ENCODE data around the gene UBP1.
A peak's percentile ranks its signal among the peaks of the same experiment; 100 is the strongest.
"Not testable (repeated sequence)": the region's sequence is repeated elsewhere in the genome, so short reads cannot be mapped to it uniquely, and the experiment has no call there.

Gene UBP1, protein sequence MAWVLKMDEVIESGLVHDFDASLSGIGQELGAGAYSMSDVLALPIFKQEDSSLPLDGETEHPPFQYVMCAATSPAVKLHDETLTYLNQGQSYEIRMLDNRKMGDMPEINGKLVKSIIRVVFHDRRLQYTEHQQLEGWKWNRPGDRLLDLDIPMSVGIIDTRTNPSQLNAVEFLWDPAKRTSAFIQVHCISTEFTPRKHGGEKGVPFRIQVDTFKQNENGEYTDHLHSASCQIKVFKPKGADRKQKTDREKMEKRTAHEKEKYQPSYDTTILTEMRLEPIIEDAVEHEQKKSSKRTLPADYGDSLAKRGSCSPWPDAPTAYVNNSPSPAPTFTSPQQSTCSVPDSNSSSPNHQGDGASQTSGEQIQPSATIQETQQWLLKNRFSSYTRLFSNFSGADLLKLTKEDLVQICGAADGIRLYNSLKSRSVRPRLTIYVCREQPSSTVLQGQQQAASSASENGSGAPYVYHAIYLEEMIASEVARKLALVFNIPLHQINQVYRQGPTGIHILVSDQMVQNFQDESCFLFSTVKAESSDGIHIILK

DNA sequence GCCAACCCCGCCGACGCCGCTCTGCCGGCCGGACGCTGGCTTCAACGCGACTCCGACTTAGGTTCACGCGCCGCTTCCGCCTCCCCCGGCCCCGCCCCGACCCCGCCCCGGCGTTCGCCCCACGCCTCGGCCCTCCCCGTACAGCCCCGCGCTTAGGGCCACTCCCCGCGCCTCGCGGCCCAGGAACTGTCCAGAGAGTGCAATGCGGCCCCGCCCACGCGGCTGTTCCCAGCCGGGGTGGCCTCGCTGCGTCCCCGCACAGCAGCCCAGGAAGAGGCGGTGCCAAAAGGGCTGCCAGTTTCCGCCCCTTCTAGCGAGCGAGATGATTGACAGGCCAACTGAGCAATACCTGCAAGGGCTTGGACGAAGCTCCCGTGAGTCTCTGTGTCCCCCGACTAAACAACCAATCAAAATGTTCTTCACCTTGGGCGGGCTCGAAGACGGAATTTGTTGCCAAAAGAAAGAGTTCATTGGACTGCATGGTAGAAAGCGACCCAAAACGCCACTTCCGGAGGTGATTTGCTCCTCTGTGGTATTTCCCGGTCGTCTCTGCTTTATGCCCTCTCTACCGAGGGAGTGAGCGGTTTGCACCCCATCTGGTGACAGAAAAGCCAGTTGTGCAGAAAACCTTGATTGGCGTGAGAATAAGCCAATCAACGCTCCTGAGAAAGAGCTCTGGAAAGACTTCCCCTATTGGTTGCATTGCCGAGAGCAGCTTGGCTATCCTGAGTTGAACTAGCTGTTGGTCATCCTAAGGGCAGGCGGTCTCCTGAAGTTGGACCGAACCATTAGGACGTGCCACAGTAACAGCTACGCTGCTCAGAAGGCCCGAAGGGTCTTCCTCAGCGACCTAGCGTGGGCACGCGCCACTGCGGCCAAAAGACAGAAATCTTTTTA, at the start of gene UBP1:
Gene UBP1 (minus strand): TSS at position 78 of the 897 bp plus-strand sequence. CDS start 557 bp downstream, outside the sequence.
- DNase-seq = peak; percentile 100

DNA sequence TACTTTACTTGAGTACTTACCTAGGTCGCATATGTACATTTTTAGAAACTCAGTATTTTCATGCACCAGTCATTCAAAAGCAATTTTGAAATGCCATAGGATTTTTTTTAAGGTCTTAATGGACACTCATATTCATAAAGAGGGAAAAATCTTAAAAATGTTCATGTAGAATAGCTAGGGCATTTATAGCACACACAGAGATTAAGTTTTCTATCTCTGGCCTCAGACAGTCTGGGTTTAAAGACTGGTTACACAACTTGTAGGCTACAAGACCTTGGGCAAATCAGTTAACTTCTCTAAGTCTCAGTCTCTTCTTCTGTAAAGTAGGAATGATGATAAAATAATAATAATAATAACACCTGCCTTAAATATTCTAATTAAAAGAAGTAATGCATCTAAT, 48.5 kb upstream of the UBP1 start:
- no peak for DNase-seq

DNA sequence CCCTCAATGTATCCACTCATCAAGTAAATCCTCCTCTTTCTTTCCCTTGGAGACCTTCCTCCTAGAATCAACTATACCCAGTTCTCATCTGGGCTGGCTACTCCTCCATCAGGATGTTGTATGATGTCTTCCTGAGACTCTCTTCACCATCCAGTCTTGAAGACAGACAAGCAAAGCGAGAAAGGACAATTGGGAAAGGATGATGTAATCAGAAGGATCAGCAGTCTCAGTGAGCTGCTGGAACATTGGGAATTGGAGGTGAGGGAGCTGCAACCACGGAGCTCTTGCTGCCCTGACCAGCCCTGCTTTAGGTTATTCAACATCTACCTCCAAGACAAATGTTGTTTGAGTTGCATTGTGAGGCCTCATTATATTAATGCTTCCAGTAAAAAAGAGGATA, 48.0 kb upstream of the UBP1 start:
- no peak for DNase-seq

DNA sequence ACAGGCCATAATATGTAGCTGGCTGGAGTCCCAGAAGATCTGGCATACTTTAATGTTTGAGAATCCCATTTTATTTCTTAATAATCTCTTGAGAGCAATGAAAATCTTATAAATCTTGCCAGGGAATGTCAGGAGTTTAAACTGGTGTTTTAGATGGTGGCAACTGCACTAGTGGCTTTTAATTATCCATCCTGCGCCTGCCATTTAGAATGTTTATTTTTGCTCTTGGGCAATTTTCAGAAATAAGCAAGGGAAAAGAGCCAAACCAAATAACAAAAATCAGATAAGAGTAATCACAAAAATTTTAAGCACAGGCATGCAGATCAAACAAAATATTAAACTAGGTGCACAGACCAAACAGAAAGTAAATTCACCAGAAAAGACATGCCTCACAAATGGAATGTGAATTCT, 41.9 kb upstream of the UBP1 start:
- no peak for DNase-seq

DNA sequence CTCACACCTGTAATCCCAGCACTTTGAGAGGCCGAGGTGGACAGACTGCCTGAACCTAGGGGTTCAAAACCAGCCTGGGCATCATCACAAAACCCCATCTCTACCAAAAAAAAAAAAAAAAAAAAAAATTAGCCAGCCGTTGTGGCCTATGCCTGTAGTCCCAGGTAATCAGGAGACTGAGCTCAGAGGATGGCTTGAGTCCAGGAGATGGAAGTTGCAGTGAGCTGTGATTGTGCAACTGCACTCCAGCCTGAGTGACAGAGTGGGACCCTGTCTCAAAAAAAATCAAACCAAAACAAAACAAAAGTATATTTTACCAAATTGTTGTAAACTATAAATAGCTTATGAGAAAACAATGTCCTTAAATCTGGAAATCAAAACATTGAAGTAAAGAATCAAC, 34.7 kb upstream of the UBP1 start:
- no peak for DNase-seq

DNA sequence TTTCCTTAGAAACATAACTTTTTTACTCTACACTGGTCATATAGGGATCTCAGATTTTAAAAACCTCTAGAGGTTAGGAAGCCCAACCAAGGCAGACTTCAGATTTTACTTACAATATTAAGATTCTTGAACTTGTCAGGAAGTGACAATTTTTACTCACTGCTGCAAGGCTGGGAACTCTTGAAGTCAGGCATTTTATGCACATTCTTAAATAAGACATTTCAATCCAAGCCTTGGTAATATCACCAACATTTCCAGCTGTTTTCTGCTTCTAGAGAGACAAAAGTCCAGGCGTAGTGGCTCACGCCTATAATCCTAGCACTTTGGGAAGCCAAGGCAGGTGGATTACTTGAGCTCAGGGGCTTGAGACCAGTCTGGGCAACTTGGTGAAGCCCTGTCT, 33.6 kb upstream of the UBP1 start:
- DNase-seq = no peak

DNA sequence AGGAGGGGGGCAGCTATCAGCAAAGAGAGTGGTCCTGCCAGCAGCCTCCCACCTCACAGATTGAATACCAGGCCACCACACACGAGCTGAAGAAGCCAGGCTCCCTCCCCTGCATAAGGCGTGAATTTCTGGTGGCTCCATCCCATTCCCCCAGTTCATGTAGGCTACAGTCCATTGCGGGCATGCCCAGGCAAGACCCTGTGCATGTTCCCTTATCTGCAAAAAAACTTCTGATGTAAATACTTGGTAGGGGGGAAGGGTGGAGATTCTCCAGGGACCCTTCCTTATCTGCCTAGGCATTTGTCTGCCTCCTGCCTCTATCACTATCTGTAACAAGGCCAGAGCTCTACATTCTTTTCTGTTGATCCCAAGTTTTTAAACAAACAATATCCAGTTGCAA, 27.6 kb upstream of the UBP1 start:
- no peak for DNase-seq

DNA sequence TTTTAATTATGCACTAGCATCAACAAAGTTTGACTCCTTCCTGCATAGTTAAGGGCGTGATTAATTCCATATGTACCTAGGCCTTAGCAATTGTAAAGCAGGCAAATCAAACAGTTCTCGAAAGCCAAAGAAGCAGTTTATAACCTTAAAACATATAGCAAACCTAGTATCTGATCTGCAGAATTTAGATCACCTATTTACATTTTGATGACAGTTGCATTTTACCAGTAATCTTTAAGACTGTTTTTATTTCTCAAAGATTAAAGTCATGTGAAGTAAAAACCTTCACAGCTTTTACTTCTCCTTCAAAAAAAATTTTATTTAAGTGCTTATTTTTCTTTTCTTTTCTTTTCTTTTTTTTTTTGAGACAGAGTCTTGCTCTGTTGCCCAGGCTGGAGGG, 20.9 kb upstream of the UBP1 start:
- DNase-seq = no peak

DNA sequence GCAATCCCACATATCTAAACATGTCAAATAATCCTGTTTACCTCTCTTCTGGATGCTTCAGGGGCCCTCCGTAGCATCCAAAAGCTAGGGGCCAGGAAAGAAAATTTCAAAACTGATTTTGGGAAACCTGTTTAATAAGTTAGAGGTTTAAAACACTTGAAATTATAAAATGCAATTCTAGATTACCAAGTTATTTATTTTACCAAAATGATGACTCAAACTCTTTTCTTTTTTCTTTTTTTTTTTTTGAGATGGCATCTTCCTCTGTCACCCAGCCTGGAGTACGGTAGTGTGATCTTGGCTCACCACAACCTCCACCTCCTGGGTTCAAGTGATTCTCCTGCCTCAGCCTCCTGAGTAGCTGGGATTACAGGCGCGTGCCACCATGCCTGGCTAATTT, 19.4 kb upstream of the UBP1 start:
- not testable (repeated sequence) for DNase-seq

DNA sequence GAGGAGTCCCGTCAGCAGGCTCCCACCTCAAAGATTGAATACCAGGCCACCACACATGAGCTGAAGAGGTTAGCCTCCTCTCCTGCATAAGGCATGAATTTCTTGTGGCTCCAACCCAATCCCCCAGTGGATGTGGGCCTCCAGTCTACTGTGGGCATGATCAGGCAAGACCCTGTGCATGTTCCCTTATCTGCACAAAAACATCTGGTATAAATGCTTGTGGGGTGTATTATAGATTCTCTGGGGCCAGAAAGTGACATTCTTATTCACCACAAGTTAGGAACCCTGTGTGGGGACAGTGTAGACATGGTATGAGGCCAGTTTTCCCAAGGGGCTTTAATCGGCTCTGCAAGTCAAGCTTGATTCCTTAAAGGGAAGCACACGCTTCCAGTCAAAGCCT, 18.2 kb upstream of the UBP1 start:
- no peak for DNase-seq

DNA sequence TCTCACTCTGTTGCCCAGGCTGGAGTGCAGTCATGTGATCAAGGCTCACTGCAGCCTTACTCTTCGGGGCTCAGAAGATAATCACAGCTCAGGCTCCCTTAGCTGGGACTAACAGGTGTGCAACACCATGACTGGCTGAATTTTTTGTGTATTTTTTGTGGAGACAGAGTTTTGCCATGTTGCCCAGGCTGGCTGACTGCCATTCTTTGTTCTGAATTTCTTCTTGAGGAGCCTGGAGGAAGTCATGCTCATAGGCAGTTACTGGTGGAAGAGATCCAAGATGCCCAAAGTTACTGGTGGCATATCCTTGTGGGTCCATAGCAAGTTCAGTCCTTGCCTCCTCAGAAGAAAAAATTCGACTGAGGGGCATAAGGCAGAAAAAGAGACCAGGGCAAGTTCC, 16.6 kb upstream of the UBP1 start:
- DNase-seq = no peak

DNA sequence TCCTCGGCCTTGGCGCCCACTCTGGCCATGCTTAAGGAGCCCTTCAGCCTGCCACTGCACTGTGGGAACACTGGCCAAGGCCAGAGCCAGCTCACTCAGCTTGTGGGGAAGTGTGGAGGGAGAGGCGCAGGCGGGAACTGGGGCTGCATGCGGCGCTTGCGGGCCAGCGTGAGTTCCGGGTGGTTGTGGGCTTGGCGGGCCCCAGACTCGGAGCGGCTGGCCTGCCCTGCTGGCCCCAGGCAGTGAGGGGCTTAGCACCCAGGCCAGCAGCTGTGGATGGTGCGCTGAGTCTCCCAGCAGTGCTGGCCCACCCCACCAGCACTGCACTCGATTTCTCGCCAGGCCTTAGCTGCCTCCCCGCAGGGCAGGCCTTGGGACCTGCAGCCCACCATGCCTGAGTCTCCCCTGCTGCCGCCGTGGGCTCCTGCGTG, 13.1 kb upstream of the UBP1 start:
- DNase-seq = no peak

DNA sequence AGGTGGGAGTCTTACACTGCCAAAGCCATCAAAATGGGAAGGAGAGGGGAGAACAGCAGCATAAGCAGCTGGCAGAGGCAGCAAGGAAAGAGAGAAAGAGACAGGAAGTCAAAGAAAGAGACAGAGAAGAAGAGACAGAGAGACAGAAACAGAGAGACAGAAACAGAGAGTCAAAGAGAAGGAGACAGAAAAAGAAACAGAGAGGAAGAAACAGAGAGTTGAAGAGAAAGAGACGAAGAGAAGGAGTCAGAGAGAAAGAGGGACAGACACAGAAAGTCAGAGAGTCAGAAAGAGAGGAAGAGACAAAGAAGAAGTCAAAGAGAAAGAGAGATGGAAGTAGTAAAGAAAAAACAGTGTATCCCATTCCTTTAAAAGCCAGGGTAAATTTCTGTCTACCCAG, 11.8 kb upstream of the UBP1 start:
- not testable (repeated sequence) for DNase-seq

DNA sequence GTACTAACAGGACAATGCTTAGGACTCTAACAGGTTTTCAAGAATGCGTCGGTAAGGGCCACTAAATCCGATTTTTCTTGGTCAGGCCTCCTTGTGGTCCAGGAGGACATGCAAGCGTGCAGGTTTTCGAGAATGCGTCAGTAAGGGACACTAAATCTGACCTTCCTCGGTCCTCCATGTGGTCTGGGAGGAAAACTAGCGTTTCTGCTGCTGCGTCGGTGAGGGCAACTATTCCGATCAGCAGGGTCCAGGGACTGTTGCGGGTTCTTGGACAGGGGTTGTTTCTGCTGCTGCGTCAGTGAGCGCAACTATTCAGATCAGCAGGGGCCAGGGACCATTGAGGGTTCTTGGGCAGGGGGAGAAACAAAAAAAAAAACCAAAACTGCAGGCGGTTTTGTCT, 7.8 kb upstream of the UBP1 start:
- DNase-seq = no peak

DNA sequence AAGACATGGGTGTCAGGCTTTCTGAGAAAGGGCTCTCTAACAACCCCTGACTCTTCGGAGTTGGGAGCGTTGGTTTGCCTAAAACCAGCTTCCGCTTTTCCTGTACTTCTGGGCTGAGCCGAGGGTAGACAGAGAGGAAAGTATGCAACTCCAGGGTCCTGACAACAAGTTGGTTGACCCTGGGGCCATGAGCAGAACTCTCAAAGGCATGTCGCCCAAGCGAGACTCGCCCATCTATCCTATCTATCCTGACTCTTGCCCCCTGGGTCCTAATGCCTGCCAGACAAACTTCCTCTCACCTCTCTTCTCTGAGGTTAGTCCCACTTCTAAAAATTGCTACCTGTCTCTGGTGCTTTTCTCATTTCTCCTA, 7.0 kb upstream of the UBP1 start:
- not testable (repeated sequence) for DNase-seq

DNA sequence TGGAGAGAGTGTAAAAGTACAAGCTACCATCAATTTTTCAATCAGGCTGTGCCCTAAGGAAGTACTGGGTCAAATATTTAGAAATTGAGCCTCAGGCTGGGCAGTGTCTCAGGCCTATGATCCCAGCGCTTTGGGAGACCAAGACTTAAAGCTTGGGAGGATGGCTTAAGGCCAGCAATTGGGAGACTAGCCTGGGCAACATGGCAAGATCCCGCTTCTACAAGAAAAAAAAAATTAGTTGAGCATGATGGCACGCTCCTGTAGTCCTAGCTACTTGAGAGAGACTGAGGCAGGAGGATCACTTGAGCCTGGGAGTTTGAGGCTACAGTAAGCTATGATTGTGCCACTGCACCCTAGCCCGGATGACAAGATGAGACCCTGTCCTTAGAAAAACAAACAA, 2.0 kb upstream of the UBP1 start:
- no peak for DNase-seq

DNA sequence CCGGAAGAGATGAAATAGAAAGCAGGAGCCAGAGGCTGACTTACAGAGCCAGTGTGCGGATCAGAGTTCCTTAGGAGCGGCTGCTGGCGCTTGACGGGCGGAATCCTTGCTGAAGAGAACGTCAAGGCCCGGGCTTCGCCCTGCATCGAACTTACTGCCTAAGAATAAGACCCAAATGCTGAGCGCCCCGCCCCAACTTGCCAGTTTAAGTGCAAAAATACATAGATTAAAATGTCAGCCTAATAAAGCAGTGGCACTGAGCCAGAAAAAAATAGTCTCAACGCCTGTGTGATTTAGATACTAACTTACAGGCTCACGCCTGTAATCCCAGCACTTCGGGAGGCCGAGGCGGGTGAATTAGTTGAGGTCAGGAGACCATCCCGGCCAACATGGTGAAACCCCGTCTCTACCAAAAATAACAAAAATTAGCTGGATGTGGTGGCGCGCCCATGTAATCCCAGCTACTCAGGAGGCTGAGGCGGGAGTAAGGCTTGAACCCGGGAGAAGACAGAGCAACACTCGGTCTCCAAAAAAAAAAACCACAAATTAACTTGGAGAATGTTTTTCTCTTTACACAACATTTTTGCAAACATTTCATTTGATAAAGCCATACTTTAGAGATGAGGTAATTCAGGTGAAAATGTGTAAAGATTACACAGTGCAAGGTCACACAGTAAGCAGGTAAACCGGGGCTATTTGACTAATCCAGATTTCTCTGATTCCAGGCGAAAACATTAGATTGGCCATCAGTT, 1.2 kb upstream of the UBP1 start:
- no peak for DNase-seq

DNA sequence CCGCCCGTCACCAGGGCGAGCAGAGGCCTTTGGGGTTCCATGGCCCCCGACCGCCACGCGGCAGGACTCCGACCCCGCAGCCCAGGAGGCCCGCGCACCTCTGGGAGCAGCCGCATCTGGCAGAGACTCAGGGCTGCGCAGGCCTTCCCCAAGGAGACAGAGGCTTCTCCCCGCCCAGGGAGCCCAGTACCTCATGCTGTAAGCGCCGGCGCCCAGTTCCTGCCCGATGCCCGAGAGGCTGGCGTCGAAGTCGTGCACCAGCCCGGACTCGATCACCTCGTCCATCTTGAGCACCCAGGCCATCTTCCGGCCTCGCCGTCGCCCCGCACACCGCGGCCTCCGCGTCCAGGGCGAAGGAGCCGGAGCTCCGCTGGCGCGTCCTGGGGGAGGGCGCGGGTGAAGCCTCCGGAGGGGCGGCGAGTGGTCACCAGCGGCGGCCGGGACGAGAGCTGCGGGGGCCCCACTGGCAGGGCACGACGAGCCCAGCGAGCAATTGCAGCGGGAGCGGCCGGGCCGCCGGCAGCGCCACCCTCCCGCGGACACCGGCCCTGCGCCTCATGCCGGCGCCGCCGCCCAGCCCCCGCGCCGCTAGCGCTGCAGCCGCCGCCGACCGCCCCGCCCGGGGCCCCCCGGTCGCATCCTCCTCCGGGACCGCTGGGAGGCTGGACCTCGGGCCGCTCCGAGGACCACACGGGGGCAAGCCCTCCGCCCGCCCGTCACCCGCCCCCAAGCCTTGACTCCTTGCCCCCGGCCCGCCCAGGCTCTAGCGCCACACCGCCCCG, 468 bp downstream of the UBP1 start:
- peak in 1 of 2 experiments; percentile 34 for DNase-seq

DNA sequence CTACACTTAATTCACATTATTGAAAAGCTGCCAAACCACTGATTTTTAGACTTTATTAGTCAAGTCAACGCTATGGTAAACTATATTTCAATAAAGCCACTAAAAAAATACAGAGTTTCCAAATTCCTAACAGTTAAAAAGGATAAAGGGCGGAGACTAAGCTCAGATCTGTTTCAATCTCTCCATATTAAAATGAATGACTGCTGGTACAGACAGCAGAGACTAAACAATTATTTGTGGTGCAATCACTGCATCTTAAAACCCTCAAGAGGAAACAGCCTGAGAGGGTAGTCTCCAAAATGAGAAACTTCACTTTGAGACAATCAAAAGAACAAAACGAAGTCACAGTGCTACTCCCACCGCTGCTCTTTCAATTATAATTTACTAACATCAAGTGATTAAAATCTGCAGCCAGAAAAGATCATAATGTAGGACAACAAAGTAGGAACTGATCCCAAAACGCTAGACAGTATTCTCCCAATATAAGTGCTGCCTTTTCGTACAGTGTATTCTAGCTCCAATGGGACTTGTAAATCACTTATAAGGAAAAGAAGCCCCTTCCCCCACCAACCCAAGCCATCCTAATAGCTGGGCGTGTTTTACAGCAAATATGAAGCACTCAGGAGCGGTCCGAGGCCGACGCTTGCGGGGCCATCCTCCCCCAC, 1.2 kb downstream of the UBP1 start:
- peak in 1 of 2 experiments; percentile 65 for DNase-seq

DNA sequence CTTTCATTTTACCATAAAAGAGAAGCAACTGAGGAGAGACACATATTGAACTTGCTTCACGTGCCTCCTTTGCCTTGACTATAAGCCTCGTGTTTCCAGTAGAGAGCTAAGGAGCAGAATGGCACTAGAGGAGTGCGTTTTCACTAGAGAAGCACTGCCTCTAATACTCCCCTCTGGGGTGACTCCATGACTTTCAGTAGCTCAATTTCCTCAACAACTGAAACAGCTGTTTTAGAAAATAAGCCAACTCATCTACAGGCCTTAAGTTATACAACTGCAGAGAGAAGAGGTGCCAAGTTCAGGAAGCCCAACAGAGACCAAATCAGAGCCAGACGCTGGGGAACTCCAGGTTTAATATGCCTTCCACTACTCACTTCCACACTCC, 1.9 kb downstream of the UBP1 start:
- DNase-seq = peak in 1 of 2 experiments; percentile 71

DNA sequence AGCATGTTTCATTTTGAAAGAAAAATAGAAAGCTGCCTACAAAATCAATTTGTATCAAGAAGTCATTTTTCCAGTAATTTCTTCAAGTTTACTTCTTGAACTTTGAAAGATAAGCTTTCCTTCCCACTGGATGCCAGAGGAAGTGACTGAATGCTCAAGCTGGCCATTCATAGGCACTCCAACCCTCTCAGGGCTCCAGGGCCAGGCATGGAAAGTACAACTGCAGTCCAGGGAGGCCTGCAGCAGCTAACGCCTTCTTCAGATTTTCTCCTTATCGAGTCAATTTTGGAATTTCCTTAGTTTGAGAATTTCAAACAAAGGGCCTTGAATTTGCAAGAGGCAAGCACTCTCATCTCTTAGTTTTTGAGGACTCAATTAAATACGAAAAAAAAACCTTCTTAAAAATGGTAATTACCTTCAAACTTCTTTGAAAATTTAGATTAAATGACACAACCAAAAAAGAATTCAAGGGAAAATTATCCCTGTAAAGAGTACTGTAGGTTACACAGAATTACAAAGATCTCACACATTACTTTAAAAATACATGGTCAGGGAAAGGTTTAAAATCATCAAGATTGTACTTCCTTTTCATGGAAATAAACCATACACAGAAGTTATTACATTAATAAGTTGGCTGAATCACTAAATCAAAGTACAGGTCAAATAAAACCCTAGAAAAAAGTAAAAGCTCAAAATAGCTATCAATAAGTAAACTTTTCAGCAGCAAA, 2.5 kb downstream of the UBP1 start:
- DNase-seq = peak in 1 of 2 experiments; percentile 68
